A549 (cell line): ENCODE data around the gene PNPLA7. TPM values are rescaled to one million over a fixed set of nuclear protein-coding genes. Genes with fewer than 3 reads are reported as not detected.

ENCODE experiments used
- ATAC-seq, 2 experiments: fragments of 200-7000 bp in 1 of 2; fragments of >200 bp in 1 of 2; cut with Nextera tagmentation in 1 of 2; cut with Tn5 transposase in 1 of 2; 3 replicates each; pipeline versions ENCODE4 v1.8.0 to v1.9.1; 2018 to 2020; ENCODE audit warnings: mild to moderate bottlenecking in 1 of 2, moderate library complexity in 1 of 2
- CTCF ChIA-PET: fragments of 300-600 bp; sonication (Branson Sonifier 250); formaldehyde crosslinking; extraction: SDS; loops from one replicate; lab custom pipeline; 2021; ENCODE audit warnings: antibody characterized with exemption, inconsistent platforms; lab: Yijun Ruan, JAX
- POLR2A ChIA-PET: fragments of 350-600 bp; formaldehyde crosslinking; extraction: SDS; loops from one replicate; lab custom pipeline; 2021; ENCODE audit warnings: antibody characterized with exemption, inconsistent platforms; lab: Yijun Ruan, JAX
- DNase-seq, 2 experiments: peaks; one replicate each; pipeline versions ENCODE4 v3.0.0 to v3.0.0-alpha.2; 2011 to 2016; ENCODE audit warnings: low read depth in 1 of 2, low spot score in 1 of 2
- FAIRE-seq: peaks from 2 replicates; lab custom pipeline; 2011; peaks lifted over from hg19 to GRCh38; lab: Jason Lieb, UNC
- H3K27ac ChIP-seq, 2 experiments: fragments of >200 bp; sonication (Bioruptor Twin); formaldehyde crosslinking; 3 replicates each; pipeline ENCODE4 v1.5.1; 2016 to 2017
- H3K4me1 ChIP-seq: fragments of >200 bp; sonication (Bioruptor Twin); formaldehyde crosslinking; 3 replicates; pipeline ENCODE4 v1.6.1; 2016
- H3K4me2 ChIP-seq: fragments of >200 bp; sonication (Bioruptor Twin); formaldehyde crosslinking; 3 replicates; pipeline ENCODE4 v1.6.1; 2016
- H3K4me3 ChIP-seq: fragments of >200 bp; sonication (Bioruptor Twin); formaldehyde crosslinking; 3 replicates; pipeline ENCODE4 v1.5.1; 2016
- H3K9me3 ChIP-seq: fragments of >200 bp; sonication (Bioruptor Twin); formaldehyde crosslinking; 3 replicates; pipeline ENCODE4 v1.6.1; 2016
- BHLHE40 ChIP-seq: IDR thresholded peaks from 2 replicates; pipeline ENCODE4 v1.6.1; 2012; ENCODE audit warnings: low read depth, low read length, inconsistent platforms
- CEBPB ChIP-seq, 2 experiments: fragments of >200 bp in 1 of 2; sonication (Bioruptor Twin) in 1 of 2; formaldehyde crosslinking in 1 of 2; IDR thresholded peaks; 2 replicates each; pipeline ENCODE4 v1.6.1; 2012 to 2016
- EHF ChIP-seq: fragments of 250-450 bp; sonication (Bioruptor Pico); IDR thresholded peaks from 2 replicates; pipeline ENCODE4 v1.5.0; 2020; ENCODE audit warnings: mild to moderate bottlenecking
- ELK1 ChIP-seq: fragments of 150-350 bp; IDR thresholded peaks from 2 replicates; pipeline ENCODE4 v1.6.1; 2014; ENCODE audit warnings: low read depth, mild to moderate bottlenecking, low read length
- ESRRA ChIP-seq: fragments of 150-350 bp; IDR thresholded peaks from 2 replicates; pipeline ENCODE4 v1.6.1; 2014; ENCODE audit warnings: mild to moderate bottlenecking, low read length, borderline replicate concordance
- FOSL2 ChIP-seq, 2 experiments: fragments of 450-650 bp in 1 of 2; fragments of >200 bp in 1 of 2; sonication (Bioruptor Twin) in 1 of 2; formaldehyde crosslinking; IDR thresholded peaks; 2 replicates each; pipeline versions ENCODE4 v1.5.0 to v1.6.1; 2016 to 2020; ENCODE audit warnings: mild to moderate bottlenecking in 1 of 2, moderate library complexity in 1 of 2
- HOXB5 ChIP-seq: fragments of 250-450 bp; sonication (Bioruptor Pico); IDR thresholded peaks from 2 replicates; pipeline ENCODE4 v1.5.0; 2020; ENCODE audit warnings: mild to moderate bottlenecking, moderate library complexity
- KDM1A ChIP-seq: fragments of 200-600 bp; sonication (generic); IDR thresholded peaks from 2 replicates; pipeline ENCODE4 v1.6.1; 2016; ENCODE audit warnings: low read depth, mild to moderate bottlenecking
- MAX ChIP-seq: IDR thresholded peaks from 2 replicates; pipeline ENCODE4 v1.6.1; 2012
- NFE2L2 ChIP-seq: fragments of 150-350 bp; conservative IDR thresholded peaks from 2 replicates; pipeline ENCODE4 v1.6.1; 2014; ENCODE audit warnings: low read length
- PHF8 ChIP-seq: fragments of 200-600 bp; sonication (generic); IDR thresholded peaks from 2 replicates; pipeline ENCODE4 v1.6.1; 2016; ENCODE audit warnings: low read depth, mild to moderate bottlenecking, antibody characterized with exemption, moderate library complexity, borderline replicate concordance
- TFCP2L1 ChIP-seq: fragments of 250-450 bp; sonication (Bioruptor Pico); IDR thresholded peaks from 2 replicates; pipeline ENCODE4 v1.5.0; 2021; ENCODE audit warnings: mild to moderate bottlenecking
- ZSCAN20 ChIP-seq: fragments of 250-450 bp; sonication (Bioruptor Pico); IDR thresholded peaks from 2 replicates; pipeline ENCODE4 v1.8.0; 2022; ENCODE audit warnings: mild to moderate bottlenecking, moderate library complexity
- WGBS: methylation state at CpG from one replicate; pipeline ENCODE4 v1.1.6; 2017; ENCODE audit errors: missing lambda C conversion rate; 5-methylcytosine and 5-hydroxymethylcytosine counted together
- polyA plus RNA-seq, 4 experiments: library from polyadenylated mRNA; depleted of rRNA in 3 of 4; stranded (reverse); fragments of >200 nt; fragmentation: RNase III in 1 of 4; extraction: RNeasy Plus Mini Kit Qiagen cat#74134 plus additional on column Dnase treatment in 1 of 4; gene quantifications; 2 replicates in 3 of 4; 3 replicates in 1 of 4; pipeline ENCODE4 v1.2.3, GENCODE V29; 2011 to 2017
- TF ChIP-seq, protein P1 (sequence below): fragments of 250-450 bp; sonication (Bioruptor Pico); IDR thresholded peaks from 2 replicates; pipeline ENCODE4 v1.5.0; 2021; ENCODE audit warnings: mild to moderate bottlenecking, moderate library complexity, borderline replicate concordance
- TF ChIP-seq, protein P2 (sequence below): fragments of 250-450 bp; sonication (Bioruptor Pico); IDR thresholded peaks from 2 replicates; pipeline ENCODE4 v1.5.0; 2020; ENCODE audit warnings: low read depth, mild to moderate bottlenecking, moderate library complexity
- TF ChIP-seq, protein P3 (sequence below): fragments of 450-650 bp; IDR thresholded peaks from 2 replicates; pipeline ENCODE4 v1.6.1; 2014; ENCODE audit warnings: antibody characterized with exemption

Gene PNPLA7
- polyA plus RNA-seq, 2 of the 4 experiments (the other 2 are of a cell fraction) = 0.31 to 1.1 TPM

DNA sequence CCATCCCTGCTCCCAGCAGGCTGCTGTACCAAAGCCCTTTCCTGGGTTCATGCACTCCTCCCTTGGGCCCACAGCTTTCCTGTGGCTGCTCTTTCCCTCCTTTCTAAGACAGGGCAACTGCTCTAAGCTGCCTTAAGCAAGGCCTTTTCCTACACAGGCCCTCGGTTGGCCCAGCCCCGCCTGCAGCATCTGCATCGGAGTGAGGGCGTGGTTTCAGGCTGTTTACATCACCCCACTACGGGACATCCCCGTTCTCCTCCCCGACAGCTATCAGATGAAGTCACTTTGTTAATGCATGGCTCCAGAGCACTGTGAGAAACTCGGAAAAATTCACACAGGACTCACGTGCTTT lies 25.1 kb upstream of the PNPLA7 start (continued):
- TF ChIP-seq, protein P1, sequence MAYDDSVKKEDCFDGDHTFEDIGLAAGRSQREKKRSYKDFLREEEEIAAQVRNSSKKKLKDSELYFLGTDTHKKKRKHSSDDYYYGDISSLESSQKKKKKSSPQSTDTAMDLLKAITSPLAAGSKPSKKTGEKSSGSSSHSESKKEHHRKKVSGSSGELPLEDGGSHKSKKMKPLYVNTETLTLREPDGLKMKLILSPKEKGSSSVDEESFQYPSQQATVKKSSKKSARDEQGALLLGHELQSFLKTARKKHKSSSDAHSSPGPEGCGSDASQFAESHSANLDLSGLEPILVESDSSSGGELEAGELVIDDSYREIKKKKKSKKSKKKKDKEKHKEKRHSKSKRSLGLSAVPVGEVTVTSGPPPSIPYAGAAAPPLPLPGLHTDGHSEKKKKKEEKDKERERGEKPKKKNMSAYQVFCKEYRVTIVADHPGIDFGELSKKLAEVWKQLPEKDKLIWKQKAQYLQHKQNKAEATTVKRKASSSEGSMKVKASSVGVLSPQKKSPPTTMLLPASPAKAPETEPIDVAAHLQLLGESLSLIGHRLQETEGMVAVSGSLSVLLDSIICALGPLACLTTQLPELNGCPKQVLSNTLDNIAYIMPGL (CRISPR knock-in tag) = no peak
- no peak for TF ChIP-seq ESRRA
- TF ChIP-seq, all 56 proteins: peak for 0

DNA sequence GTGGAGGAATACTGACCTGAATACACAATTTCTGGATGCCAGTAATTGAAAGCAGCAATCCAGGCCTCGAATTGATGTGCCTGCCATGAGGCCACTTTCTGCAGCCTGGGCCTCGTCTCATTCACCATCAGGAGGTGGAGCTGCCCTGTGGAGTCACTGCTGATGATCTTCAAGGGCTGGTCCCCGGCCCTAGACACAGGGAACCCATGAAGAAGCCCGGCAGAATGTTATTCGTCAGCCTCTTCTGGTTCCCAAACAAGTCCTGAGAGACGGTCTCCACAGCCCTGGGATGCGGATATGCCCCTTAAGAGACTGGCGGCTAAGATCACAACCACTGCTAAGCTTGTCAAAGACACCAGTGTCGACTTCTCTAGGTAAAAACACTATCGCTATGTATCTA lies 24.0 kb upstream of the PNPLA7 start:
- 86% methylated on average over 10 of the region's 10 CpGs for WGBS
- ChIA-PET CTCF (interaction anchor here (1.2 to 1.4 kb wide), 2 partner anchors 16 to 18 kb away, joined by 3 to 4 read pairs; no protein-coding TSS in a partner anchor), POLR2A (no interaction called here)
- no peak overlapping the region for H3K4me3 ChIP-seq
- H3K4me2 ChIP-seq = no peak overlapping the region
- H3K9me3 ChIP-seq = no peaks in the 10 kb centered on the region
- DNase-seq = no peak
- FAIRE-seq = no peak
- H3K27ac ChIP-seq = no peak overlapping the region
- TF ChIP-seq TFCP2L1 (CRISPR knock-in tag) (no peak), ZSCAN20 (CRISPR knock-in tag) (no peak), MAX (no peak), ELK1 (no peak), NFE2L2 (no peak), KDM1A (no peak), BHLHE40 (no peak), CEBPB (IDR thresholded peaks at IDR 0.05) (no peak), HOXB5 (CRISPR knock-in tag) (no peak), FOSL2 (IDR thresholded peaks at IDR 0.05) (no peak), FOSL2 (CRISPR knock-in tag; IDR thresholded peaks at IDR 0.05) (no peak), PHF8 (no peak), ESRRA (no peak), EHF (CRISPR knock-in tag) (no peak)
- TF ChIP-seq, protein P2, sequence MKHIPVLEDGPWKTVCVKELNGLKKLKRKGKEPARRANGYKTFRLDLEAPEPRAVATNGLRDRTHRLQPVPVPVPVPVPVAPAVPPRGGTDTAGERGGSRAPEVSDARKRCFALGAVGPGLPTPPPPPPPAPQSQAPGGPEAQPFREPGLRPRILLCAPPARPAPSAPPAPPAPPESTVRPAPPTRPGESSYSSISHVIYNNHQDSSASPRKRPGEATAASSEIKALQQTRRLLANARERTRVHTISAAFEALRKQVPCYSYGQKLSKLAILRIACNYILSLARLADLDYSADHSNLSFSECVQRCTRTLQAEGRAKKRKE = no peak
- TF ChIP-seq, protein P3, sequence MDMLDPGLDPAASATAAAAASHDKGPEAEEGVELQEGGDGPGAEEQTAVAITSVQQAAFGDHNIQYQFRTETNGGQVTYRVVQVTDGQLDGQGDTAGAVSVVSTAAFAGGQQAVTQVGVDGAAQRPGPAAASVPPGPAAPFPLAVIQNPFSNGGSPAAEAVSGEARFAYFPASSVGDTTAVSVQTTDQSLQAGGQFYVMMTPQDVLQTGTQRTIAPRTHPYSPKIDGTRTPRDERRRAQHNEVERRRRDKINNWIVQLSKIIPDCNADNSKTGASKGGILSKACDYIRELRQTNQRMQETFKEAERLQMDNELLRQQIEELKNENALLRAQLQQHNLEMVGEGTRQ = no peak
- H3K4me1 ChIP-seq = peaks cover 12% of the 10 kb centered on the region; the same call in 2 of the 3 replicates
- no peak for ATAC-seq

- no peaks in the 10 kb centered on the region for H3K9me3 ChIP-seq
- 98% methylated on average over 3 of the region's 3 CpGs for WGBS
- no peaks in the 10 kb centered on the region for H3K4me1 ChIP-seq
- no peak overlapping the region for H3K27ac ChIP-seq
- POLR2A ChIA-PET = no interaction called here
- H3K4me2 ChIP-seq = no peak overlapping the region
- no peak for DNase-seq
- TF ChIP-seq EHF (CRISPR knock-in tag) = no peak
- FAIRE-seq = no peak
- ATAC-seq = no peak
- no peak overlapping the region for H3K4me3 ChIP-seq
- CTCF ChIA-PET = interaction anchor here (1.0 kb wide), 1 partner anchor 11 kb away, joined by 4 read pairs; no protein-coding TSS in a partner anchor
Observed at GRCh38 chr9:137570566-137570965, 20.4 kb upstream of the PNPLA7 start.
